Omental fat pad (tissue), 4 donors: ENCODE measurements around the gene ITPR3. TPM values are rescaled to one million over a fixed set of nuclear protein-coding genes. Genes with fewer than 3 reads are reported as not detected.

ENCODE experiments used
- ATAC-seq: fragments of 150-250 bp; one replicate; pipeline ENCODE4 v1.9.1; 2016; ENCODE audit warnings: mild to moderate bottlenecking, moderate library complexity; ENCODE audit not compliant: low FRiP score
- DNase-seq: peaks from one replicate; pipeline ENCODE4 v3.0.0-alpha.2; 2019; ENCODE audit warnings: low spot score
- CTCF ChIP-seq, 3 donors: fragments of 450-650 bp; IDR thresholded peaks; one replicate each; pipeline ENCODE4 v1.5.1; 2016 to 2017; ENCODE audit warnings: antibody characterized with exemption in 3 of 3, mild to moderate bottlenecking in 3 of 3, moderate library complexity in 2 of 3
- total RNA-seq, 4 donors: library from RNA; depleted of rRNA; stranded (reverse); fragments of >200 nt; gene quantifications; one replicate each; pipeline ENCODE4 v1.1.0, GENCODE V29; 2016

Gene ITPR3
- total RNA-seq, 4 donors from 2014 or later: 25.7 to 62.0 (median 35.9) TPM

DNA sequence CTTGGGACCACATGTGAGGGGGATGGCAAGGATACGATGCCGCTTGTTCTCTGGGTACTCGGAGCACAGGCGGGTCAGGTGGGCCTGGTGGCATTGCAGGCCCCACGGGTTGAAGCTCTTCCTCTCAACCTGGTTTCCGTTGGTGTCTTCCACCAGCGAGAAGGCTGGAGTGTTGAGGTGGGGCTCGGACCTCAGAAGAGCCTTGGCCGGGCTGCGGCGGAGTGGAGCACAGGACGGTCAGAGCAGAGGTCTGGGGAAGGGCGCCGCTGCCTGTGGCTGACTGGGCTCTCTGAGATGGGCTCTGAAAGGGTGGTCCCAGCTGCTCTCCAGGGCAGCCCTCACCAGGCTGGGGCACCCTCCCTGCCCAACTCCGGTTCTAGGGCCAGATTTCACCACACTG, 105.6 kb downstream of the ITPR3 start:
- no peak for ATAC-seq
- no peak for TF ChIP-seq CTCF (IDR thresholded peaks at IDR 0.05)
- DNase-seq: no peak

DNA sequence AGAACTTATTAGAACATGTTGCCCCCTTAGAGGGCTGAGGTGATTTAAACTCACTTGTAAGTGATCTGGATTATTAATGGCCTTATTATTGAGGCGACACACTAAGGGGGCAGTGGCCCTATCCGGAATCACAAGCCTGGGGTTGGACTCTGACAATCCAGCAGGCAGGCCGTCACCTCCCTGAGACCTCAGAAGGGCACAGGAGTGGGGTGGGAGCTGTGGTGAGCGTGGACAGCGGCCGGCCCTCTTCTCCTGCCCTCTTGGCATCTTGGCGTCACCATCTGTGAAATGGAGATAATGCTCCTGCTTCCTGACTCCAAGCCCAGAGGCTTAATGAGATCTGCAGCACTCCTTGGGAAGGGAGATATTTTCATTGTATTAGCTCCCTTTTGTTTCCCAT, 106.0 kb downstream of the ITPR3 start:
- DNase-seq: no peak
- ATAC-seq: no peak
- TF ChIP-seq CTCF (IDR thresholded peaks at IDR 0.05): no peak

DNA sequence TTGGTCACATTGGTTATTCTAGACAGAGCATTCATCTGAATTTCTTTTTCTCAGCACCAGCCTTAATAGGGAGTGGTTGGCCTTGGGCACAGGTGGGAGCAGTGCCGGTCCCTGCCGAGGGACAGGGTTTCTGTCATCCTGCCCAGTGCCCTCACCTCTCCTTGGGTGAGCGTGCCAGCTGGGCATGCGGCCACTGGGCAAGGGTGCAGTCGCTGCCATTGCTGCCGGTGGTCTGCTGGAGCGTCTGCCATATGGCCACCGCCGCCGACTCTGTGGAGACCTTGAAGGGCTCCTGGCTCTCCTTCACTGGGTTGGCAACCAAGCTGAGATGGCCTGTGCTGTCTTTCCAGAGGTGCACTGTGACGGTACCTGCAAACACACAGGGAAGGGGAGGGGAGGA, 106.8 kb downstream of the ITPR3 start:
- TF ChIP-seq CTCF (IDR thresholded peaks at IDR 0.05): no peak
- DNase-seq (no peak), ATAC-seq (no peak)

GRCh38 chr6:33728438-33728837, 107.3 kb downstream of the ITPR3 start:
- ATAC-seq (no peak), DNase-seq (no peak)
- no peak for TF ChIP-seq CTCF (IDR thresholded peaks at IDR 0.05)

DNA sequence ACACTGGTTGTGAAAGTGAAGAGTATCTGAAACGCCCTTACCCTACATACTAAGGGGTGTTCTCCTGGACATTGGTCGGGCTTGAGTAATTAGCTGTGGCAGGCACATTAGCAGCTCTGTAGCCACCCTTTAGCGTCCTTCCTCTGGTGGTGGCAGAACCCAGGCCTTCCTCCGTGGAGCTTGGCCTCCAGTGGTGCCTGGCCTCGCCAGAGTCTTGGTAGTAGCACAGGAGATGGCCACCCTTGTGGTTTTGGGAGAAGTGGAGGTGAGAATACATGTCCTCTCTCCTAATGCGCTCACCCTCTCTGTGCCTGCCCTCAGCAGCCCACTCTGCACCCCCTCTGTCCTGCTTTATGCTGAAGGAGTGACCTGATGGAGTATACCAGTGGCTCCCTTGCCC, 107.9 kb downstream of the ITPR3 start:
- ATAC-seq: no peak
- TF ChIP-seq CTCF (IDR thresholded peaks at IDR 0.05): no peak
- no peak for DNase-seq

DNA sequence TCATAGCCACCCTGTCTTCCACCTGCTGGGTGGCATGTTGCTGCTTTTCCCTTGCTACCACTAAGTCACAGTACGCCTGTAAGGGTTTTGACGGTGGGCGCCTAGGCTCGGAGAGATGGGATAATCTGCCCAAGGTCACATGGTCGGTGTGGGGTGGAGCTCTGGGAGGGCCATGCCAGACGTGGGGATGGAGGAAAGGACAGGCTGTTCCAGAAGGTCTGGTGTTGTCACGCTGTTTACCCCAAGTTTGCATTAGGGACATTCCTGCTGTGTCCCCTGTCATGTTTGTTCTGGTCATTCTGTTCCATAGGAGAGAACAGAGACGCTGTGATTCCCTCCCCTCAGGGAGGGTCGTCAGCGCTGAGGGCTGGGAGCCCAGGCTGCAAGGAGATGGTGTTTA, 109.5 kb downstream of the ITPR3 start:
- no peak for TF ChIP-seq CTCF (IDR thresholded peaks at IDR 0.05)
- no peak for DNase-seq
- ATAC-seq: no peak

DNA sequence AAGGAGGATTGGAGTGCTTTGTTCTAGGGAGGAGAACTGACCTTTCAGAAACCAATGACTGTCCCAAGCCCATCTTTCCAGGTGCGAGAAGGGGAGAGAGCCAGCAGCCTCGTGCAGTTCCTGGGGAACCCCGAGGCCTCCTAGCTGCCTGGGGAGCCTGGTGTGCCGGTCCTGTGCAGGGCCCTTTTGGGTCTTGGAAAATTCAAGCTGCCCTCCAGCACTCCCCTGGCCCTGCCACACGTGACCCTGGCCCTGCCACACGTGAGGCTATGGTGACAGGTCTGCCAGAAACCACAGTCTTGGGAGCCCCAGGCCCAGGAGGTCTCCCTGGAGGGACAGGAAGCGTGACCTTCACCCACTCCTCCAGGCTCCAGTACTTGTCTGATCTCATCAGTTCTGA, 109.9 kb downstream of the ITPR3 start:
- no peak for ATAC-seq

More for the DNA sequence above, 109.9 kb downstream of the ITPR3 start:
- no peak for DNase-seq
- no peak for TF ChIP-seq CTCF (IDR thresholded peaks at IDR 0.05)
